Measurements from ENCODE around the gene ZDHHC11. TPM values are rescaled to one million over a fixed set of nuclear protein-coding genes. Genes with fewer than 3 reads are reported as not detected.
A peak's percentile ranks its signal among the peaks of the same experiment; 100 is the strongest.

ZDHHC11 gene, protein sequence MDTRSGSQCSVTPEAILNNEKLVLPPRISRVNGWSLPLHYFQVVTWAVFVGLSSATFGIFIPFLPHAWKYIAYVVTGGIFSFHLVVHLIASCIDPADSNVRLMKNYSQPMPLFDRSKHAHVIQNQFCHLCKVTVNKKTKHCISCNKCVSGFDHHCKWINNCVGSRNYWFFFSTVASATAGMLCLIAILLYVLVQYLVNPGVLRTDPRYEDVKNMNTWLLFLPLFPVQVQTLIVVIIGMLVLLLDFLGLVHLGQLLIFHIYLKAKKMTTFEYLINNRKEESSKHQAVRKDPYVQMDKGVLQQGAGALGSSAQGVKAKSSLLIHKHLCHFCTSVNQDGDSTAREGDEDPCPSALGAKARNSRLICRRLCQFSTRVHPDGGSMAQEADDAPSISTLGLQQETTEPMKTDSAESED
- 1.5 and 3.3 TPM in 2 replicates for total RNA-seq

DNA sequence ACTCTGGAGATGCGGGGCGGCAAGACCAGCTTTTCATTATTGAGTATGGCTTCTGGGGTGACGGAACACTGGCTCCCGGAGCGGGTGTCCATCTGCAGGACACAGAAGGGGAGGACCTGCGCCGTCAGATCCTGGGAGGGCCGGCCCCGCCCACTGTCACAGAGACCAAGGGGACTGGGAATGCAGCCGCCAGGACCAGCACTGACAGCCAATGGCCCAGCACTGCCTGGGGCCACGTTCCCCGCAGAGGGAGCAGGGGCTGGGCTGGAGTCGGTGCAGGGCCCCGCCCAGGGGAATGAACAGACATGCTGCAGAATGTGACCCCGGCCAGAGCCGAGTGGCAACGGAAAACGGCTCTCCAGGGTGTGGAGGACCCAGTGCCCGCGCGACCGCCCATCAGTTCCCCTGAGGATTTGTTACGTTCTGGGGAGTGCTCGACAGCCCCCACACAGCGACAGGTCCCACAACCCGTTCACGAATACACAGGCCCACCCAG is at the start of gene ZDHHC11:
TSS of gene ZDHHC11 (minus strand) at position 476 of the 496 bp plus-strand sequence. CDS start at position 92, 384 bp downstream.
- no peak within 1 kb of the TSS for H3K4me3 ChIP-seq (ENCODE audit: low read depth, low read length)
- no peak for TF ChIP-seq CTCF (conservative IDR thresholded peaks at IDR 0.05; ENCODE audit: low read depth, low read length)
- no peak for DNase-seq (ENCODE audit: low read depth)

DNA sequence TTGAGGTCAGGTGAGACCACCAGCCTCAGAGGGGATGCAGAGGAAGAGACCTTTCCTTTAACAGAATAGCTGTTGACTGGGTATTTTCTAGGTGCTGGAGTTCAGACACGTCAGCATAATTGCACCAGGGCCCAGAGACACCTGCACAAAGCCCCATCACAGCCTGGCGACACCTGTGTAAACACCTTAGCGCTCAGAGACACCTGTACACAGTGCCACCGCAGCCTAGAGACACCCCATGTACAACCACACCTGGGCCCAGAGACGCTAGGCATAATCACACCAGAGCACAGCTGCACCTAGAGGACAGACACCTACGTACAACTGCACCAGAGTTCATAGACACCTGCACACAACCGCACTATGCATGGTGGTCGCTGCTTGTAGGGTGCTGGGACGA is 42.9 kb upstream of the ZDHHC11 start:
- H3K4me3 ChIP-seq (ENCODE audit: low read depth, low read length), result peak overlapping the region; percentile 99
- no peak for DNase-seq (ENCODE audit: low read depth)
- TF ChIP-seq CTCF (conservative IDR thresholded peaks at IDR 0.05; ENCODE audit: low read depth, low read length), result no peak

- no peak for DNase-seq (ENCODE audit: low read depth)
- H3K4me3 ChIP-seq (ENCODE audit: low read depth, low read length), result peak overlapping the region; percentile 99
- no peak for TF ChIP-seq CTCF (conservative IDR thresholded peaks at IDR 0.05; ENCODE audit: low read depth, low read length)
These were observed 42.3 kb upstream of the ZDHHC11 start for GRCh38 chr5:893137-893506.

DNA sequence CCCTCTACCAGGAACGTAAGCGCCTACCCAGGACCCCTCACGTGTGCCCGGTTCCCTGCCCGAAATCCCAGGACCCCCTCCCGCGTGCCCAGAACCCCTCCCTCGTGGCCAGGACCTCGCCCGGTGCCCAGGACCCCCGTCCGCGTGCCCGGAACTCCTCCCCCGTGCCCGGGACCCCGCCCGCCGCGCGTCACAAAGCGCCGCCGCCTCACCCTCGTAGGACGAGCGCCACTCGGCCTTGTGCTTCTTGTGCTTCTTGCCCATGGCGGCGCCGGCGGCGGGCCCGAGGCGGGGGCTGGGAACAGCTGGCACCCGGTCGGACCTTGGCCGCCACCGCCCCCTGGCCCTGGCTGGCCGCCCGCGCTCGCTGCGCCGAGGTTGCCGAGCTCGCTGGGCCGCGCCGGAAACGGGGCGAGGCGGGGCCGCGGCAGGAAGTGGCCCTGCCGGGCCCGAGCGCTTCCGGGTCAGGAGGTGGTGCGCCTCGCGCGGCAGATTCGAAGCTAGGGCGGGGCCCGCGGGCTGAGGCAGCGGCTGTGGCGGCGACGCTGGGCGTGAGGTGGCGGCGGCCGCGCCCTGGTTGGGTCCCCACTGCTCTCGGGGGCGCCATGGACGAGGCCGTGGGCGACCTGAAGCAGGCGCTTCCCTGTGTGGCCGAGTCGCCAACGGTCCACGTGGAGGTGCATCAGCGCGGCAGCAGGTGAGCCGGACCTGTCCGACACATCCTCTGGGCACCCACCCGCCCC is 41.8 kb upstream of the ZDHHC11 start, which contains the start of the genes BRD9 and TRIP13:
TSS of gene BRD9 (minus strand) at position 408 of the 743 bp plus-strand sequence. CDS start at position 264, 144 bp downstream.
TSS of gene TRIP13 (plus strand) at position 491 of the 743 bp plus-strand sequence. CDS start at position 606, 115 bp downstream.
- DNase-seq (ENCODE audit: low read depth), result no peak
- H3K4me3 ChIP-seq (ENCODE audit: low read depth, low read length), result peak within 1 kb of the TSS; percentile 99
- no peak for TF ChIP-seq CTCF (conservative IDR thresholded peaks at IDR 0.05; ENCODE audit: low read depth, low read length)

- H3K4me3 ChIP-seq (ENCODE audit: low read depth, low read length), result peak overlapping the region; percentile 99
- no peak for TF ChIP-seq CTCF (conservative IDR thresholded peaks at IDR 0.05; ENCODE audit: low read depth, low read length)
- no peak for DNase-seq (ENCODE audit: low read depth)
These were observed 41.1 kb upstream of the ZDHHC11 start for GRCh38 chr5:891837-892393.

DNA sequence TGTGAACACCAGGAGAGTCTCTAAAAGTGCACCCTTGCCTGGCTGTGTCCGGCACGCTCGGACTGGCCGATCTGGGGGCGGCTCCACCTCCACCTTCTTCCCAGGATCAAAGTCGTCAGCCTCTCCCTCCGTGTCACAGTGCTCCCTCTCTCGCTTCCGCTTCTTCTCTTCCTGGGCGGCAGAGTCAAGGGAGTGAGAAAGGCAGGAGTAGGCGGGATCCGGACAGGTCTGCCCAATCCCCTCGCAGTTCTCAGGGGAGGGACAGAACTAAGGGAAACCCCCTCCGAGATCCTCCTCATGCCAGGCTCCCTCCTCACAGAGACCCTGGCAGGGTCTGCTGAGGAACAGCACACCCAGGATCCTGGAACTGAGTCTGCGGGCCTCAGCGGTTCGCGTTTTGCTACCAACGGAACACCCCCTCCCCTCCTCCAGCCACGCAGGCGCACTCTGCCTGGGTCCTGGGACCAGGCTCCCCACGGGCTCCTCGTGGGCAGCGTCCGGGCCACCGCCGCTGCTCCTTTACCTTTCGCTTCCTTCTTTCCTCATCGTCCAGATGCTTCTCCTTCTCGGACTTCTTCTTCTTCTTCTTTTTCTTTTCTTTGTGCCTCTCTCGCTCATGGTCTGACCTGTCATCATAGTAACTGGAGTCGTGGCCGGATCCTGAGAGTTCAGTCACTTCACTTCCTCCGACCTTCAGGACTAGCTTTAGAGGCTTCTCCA is 40.5 kb upstream of the ZDHHC11 start:
- peak; percentile 19 for DNase-seq (ENCODE audit: low read depth)
- no peak for TF ChIP-seq CTCF (conservative IDR thresholded peaks at IDR 0.05; ENCODE audit: low read depth, low read length)
- peak overlapping the region; percentile 99 for H3K4me3 ChIP-seq (ENCODE audit: low read depth, low read length)

All from epithelial cell of proximal tubule (primary cell).